ENCODE results near the gene YRDC. TPM values are rescaled to one million over a fixed set of nuclear protein-coding genes. Genes with fewer than 3 reads are reported as not detected.

The YRDC gene
- total and polyA plus RNA-seq, 2 of the 13 experiments (the other 11 are each of a cell fraction or from before 2014, with no cell fraction given): 27.5 to 29.2 TPM

- 0 out of 2 replicates have a peak, but pooled peaks have one; percentile 9 for TF ChIP-seq MXD4 (CRISPR knock-in tag; IDR thresholded peaks at IDR 0.05)
- peak; percentile 50; the same call in 1 of the 2 replicates for TF ChIP-seq TARDBP (CRISPR knock-in tag; IDR thresholded peaks at IDR 0.05)
- TF ChIP-seq, protein P1, sequence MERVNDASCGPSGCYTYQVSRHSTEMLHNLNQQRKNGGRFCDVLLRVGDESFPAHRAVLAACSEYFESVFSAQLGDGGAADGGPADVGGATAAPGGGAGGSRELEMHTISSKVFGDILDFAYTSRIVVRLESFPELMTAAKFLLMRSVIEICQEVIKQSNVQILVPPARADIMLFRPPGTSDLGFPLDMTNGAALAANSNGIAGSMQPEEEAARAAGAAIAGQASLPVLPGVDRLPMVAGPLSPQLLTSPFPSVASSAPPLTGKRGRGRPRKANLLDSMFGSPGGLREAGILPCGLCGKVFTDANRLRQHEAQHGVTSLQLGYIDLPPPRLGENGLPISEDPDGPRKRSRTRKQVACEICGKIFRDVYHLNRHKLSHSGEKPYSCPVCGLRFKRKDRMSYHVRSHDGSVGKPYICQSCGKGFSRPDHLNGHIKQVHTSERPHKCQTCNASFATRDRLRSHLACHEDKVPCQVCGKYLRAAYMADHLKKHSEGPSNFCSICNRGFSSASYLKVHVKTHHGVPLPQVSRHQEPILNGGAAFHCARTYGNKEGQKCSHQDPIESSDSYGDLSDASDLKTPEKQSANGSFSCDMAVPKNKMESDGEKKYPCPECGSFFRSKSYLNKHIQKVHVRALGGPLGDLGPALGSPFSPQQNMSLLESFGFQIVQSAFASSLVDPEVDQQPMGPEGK (CRISPR knock-in tag; IDR thresholded peaks at IDR 0.05): peak; percentile 65
- TF ChIP-seq AHR (CRISPR knock-in tag; IDR thresholded peaks at IDR 0.05): 0 out of 2 replicates have a peak, but pooled peaks have one; percentile 44
- TF ChIP-seq, protein P2, sequence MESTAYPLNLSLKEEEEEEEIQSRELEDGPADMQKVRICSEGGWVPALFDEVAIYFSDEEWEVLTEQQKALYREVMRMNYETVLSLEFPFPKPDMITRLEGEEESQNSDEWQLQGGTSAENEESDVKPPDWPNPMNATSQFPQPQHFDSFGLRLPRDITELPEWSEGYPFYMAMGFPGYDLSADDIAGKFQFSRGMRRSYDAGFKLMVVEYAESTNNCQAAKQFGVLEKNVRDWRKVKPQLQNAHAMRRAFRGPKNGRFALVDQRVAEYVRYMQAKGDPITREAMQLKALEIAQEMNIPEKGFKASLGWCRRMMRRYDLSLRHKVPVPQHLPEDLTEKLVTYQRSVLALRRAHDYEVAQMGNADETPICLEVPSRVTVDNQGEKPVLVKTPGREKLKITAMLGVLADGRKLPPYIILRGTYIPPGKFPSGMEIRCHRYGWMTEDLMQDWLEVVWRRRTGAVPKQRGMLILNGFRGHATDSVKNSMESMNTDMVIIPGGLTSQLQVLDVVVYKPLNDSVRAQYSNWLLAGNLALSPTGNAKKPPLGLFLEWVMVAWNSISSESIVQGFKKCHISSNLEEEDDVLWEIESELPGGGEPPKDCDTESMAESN (CRISPR knock-in tag; conservative IDR thresholded peaks at IDR 0.05): 0 out of 2 replicates have a peak, but pooled peaks have one; percentile 31
- 0 out of 2 replicates have a peak, but pooled peaks have one; percentile 27 for TF ChIP-seq ATF7-NPFF (CRISPR knock-in tag; IDR thresholded peaks at IDR 0.05; ENCODE audit: low read depth)
- no peak for TF ChIP-seq EED (CRISPR knock-in tag; IDR thresholded peaks at IDR 0.05)
Measured at GRCh38 chr1:37808369-37809319, 636 bp upstream of the YRDC start (continued).

Data from HepG2 (cell line).